ENCODE measurements around the gene DUSP2. TPM values are rescaled to one million over a fixed set of nuclear protein-coding genes. Genes with fewer than 3 reads are reported as not detected.

Gene DUSP2
- total and polyA plus RNA-seq, 11 donors = 0.56 to 23.1 (median 2.7) TPM

- DNase-seq = no peak
- H3K4me3 ChIP-seq = no peak overlapping the region
- no peaks in the 10 kb centered on the region for H3K9me3 ChIP-seq
- H3K27ac ChIP-seq = peak overlapping the region in 10 of 12 donors; percentile 48 to 73 (median 66)
- no peak for TF ChIP-seq POLR2A (IDR thresholded peaks at IDR 0.05)
- TF ChIP-seq CTCF (IDR thresholded peaks at IDR 0.05) = no peak
- 47 to 64% (median 57%) methylated on average over 5 of the region's 5 CpGs for WGBS, 4 donors
- peak; percentile 23 to 82 (median 50) for ATAC-seq
- intact Hi-C loops (cut with DNase I) = no loop called here
- no peaks in the 10 kb centered on the region for H3K27me3 ChIP-seq
- peaks cover 0 to 81% (median 78%) of the 10 kb centered on the region in 9 donors for H3K36me3 ChIP-seq
- peaks cover 0 to 35% (median 17%) of the 10 kb centered on the region in 12 donors for H3K4me1 ChIP-seq
Observed at GRCh38 chr2:96186562-96186961, 41.3 kb upstream of the DUSP2 start.

GRCh38 chr2:96185516-96185915 is 40.3 kb upstream of the DUSP2 start:
- H3K9me3 ChIP-seq = no peaks in the 10 kb centered on the region
- WGBS, 4 donors = 94 to 96% (median 95%) methylated on average over 1 of the region's 1 CpG
- DNase-seq (no peak), ATAC-seq (no peak)
- H3K4me3 ChIP-seq = no peak overlapping the region
- H3K4me1 ChIP-seq = peaks cover 0 to 29% (median 13%) of the 10 kb centered on the region in 12 donors
- TF ChIP-seq CTCF (IDR thresholded peaks at IDR 0.05) (no peak), POLR2A (IDR thresholded peaks at IDR 0.05) (no peak)
- no peaks in the 10 kb centered on the region for H3K27me3 ChIP-seq
- H3K36me3 ChIP-seq = peaks cover 0 to 70% (median 67%) of the 10 kb centered on the region in 9 donors
- intact Hi-C loops (cut with DNase I) = no loop called here
- peak overlapping the region in 3 of 12 donors; percentile 26 to 71 (median 57) for H3K27ac ChIP-seq

GRCh38 chr2:96184989-96185388 is 39.7 kb upstream of the DUSP2 start:
- Histone ChIP-seq H3K36me3 (peaks cover 0 to 65% (median 62%) of the 10 kb centered on the region in 9 donors), H3K27ac (peak overlapping the region in 1 of 12 donors; percentile 71), H3K9me3 (no peaks in the 10 kb centered on the region), H3K4me1 (peaks cover 0 to 29% (median 13%) of the 10 kb centered on the region in 12 donors), H3K4me3 (no peak overlapping the region), H3K27me3 (no peaks in the 10 kb centered on the region)
- intact Hi-C loops (cut with DNase I) = no loop called here
- DNase-seq (no peak), ATAC-seq (no peak)
- TF ChIP-seq CTCF (IDR thresholded peaks at IDR 0.05) = no peak
- TF ChIP-seq POLR2A (IDR thresholded peaks at IDR 0.05) = no peak
- 83 to 91% (median 89%) methylated on average over 8 of the region's 8 CpGs for WGBS, 4 donors

- Histone ChIP-seq H3K4me3 (no peak overlapping the region), H3K27me3 (no peaks in the 10 kb centered on the region), H3K27ac (peak overlapping the region in 1 of 12 donors; percentile 37), H3K36me3 (peaks cover 0 to 57% (median 54%) of the 10 kb centered on the region in 9 donors), H3K4me1 (peaks cover 0 to 29% (median 13%) of the 10 kb centered on the region in 12 donors), H3K9me3 (no peaks in the 10 kb centered on the region)
- ATAC-seq = peak in 1 of 4 donors; percentile 4
- intact Hi-C loops (cut with DNase I) = no loop called here
- no peak for DNase-seq
- no peak for TF ChIP-seq POLR2A (IDR thresholded peaks at IDR 0.05)
- no peak for TF ChIP-seq CTCF (IDR thresholded peaks at IDR 0.05)
- WGBS, 4 donors = 85 to 89% (median 86%) methylated on average over 8 of the region's 8 CpGs
Observed at GRCh38 chr2:96184188-96184587, 38.9 kb upstream of the DUSP2 start.

All from heart left ventricle (tissue), 16 donors.